HG02970 (cell line): ENCODE data around the gene SMOC2.

Source experiments
- ATAC-seq: cut with Tn5 transposase; IDR thresholded peaks from one replicate; pipeline ENCODE4 v1.9.1; 2021; ENCODE audit warnings: mild to moderate bottlenecking, moderate library complexity, moderate number of reproducible peaks; ENCODE audit not compliant: unreplicated experiment, low FRiP score

The SMOC2 gene

DNA sequence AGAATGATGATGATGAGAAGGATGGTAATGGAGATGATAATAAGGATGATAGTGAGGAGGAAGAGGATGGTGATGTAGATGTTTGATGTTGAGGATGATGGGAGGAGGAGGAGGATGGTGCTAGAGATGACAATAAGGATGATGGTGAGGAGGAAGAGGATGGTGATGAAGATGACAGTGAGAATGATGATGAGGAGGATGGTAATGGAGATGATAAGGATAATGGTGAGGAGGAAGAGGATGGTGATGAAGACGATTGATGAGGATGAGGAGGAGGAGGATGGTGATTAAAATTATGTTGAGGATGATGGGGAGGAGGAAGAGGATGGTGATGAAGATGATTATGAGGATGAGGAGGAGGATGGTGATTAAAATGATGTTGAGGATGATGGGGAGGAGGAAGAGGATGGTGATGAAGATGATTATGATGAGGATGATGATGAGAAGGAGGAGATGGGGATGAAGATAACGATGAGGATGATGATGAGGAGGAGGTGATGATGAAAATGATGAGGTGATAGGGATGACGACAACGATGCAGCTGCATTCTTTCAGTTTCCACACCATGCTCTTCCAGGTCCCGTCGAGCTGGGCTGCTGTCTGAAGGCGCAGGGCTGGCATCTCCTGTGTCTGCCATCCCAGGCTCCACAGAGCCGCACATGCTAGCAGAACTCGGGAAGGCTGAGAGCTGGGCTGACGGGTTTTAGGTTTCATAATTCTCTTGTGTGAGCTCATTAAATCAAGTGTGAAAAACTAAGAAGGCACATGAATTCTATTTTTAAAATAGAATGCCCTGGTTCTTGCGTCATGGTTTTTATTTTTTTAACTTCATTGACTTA, 274.9 kb downstream of the SMOC2 start:
- no peak for ATAC-seq

GRCh38 chr6:168716581-168716980, 275.6 kb downstream of the SMOC2 start:
- no peak for ATAC-seq

DNA sequence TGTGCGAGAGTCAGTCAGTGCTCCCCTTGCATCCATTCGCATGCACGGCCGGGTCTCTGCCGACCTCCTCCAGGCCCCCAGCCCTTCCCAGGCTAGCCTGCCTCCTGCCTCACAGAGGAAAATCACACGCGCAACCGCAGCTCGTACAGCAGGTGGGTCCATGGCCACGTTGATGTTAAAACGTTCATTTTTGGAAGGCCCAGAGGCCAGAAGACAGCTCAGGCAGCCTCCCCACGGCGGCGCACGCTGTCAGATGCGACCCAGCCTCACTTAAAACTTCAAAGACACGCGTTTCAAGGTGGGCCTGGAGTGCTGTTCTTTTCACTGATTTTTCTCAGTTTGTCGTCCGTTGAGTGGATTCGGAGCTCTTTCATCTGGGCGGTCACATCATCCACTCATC, 276.5 kb downstream of the SMOC2 start:
- no peak for ATAC-seq
